Prostate gland (tissue), 2 donors: Measurements from ENCODE around the gene CBL.

Experiments used
- CTCF ChIP-seq, 4 experiments: fragments of 200-600 bp in 2 of 4; fragments of 450-650 bp in 2 of 4; sonication (generic) in 2 of 4; IDR thresholded peaks; 1 replicate in 3 of 4; 2 replicates in 1 of 4; pipeline ENCODE4 v1.5.1; 2016 to 2019; ENCODE audit warnings: antibody characterized with exemption in 4 of 4, mild to moderate bottlenecking in 2 of 4, moderate library complexity in 2 of 4
- POLR2A ChIP-seq: fragments of 450-650 bp; IDR thresholded peaks from one replicate; pipeline ENCODE4 v1.6.1; 2016; ENCODE audit warnings: antibody characterized with exemption, mild to moderate bottlenecking

GRCh38 chr11:119322360-119322739 is 116.2 kb downstream of the CBL start:
- TF ChIP-seq POLR2A (no peak), CTCF (IDR thresholded peaks at IDR 0.05) (no peak)
